GM12878 (cell line): Measurements from ENCODE around the gene PLP2. TPM values are rescaled to one million over a fixed set of nuclear protein-coding genes. Genes with fewer than 3 reads are reported as not detected.

Experiments used
- ATAC-seq: fragments of 200-7000 bp; cut with Tn5 transposase; 3 replicates; pipeline ENCODE4 v1.9.1; 2020; ENCODE audit warnings: mild to moderate bottlenecking, moderate library complexity
- BruUV-seq: library from RNA; stranded (reverse); fragments of 400-500 nt; replicated peaks from 2 replicates; lab custom pipeline; 2021; lab: Mats Ljungman, UMichigan
- CTCF ChIA-PET: fragments of 300-600 bp; sonication (Branson Sonifier 250); formaldehyde crosslinking; extraction: SDS; loops from one replicate; lab custom pipeline; 2021; ENCODE audit warnings: inconsistent platforms; lab: Yijun Ruan, JAX
- POLR2A ChIA-PET: fragments of 350-600 bp; formaldehyde crosslinking; extraction: SDS; loops from one replicate; lab custom pipeline; 2021; ENCODE audit warnings: inconsistent platforms; lab: Charles Lee
- RAD21 ChIA-PET: fragments of 300-600 bp; sonication (Branson Sonifier 250); formaldehyde crosslinking; loops from one replicate; lab custom pipeline; 2023; ENCODE audit warnings: antibody characterized with exemption; ENCODE audit not compliant: unreplicated experiment; lab: Charles Lee
- SMC1A ChIA-PET: fragments of 300-600 bp; sonication (Branson Sonifier 250); formaldehyde crosslinking; loops from one replicate; lab custom pipeline; 2023; ENCODE audit not compliant: unreplicated experiment, uncharacterized antibody; lab: Charles Lee
- DNase-seq: peaks from one replicate; pipeline ENCODE4 v3.0.0-alpha.2; 2011; ENCODE audit warnings: low read depth, low spot score
- FAIRE-seq: peaks from 3 replicates; lab custom pipeline; 2011; peaks lifted over from hg19 to GRCh38; lab: Jason Lieb, UNC
- H2AFZ ChIP-seq: 2 replicates; pipeline ENCODE4 v1.6.0; 2011; ENCODE audit warnings: low read depth, low read length, control low read depth; ENCODE audit not compliant: control insufficient read depth
- H3K27ac ChIP-seq: 2 replicates; pipeline ENCODE4 v1.5.1; 2011; ENCODE audit warnings: control low read depth; ENCODE audit not compliant: control insufficient read depth, insufficient read depth
- H3K27me3 ChIP-seq, 2 experiments: replicated peaks in 1 of 2; 2 replicates each; pipeline versions ENCODE4 v1.6.0 to v1.6.1; 2011; ENCODE audit warnings: low read length in 1 of 2; ENCODE audit not compliant: control insufficient read depth in 2 of 2, insufficient read depth in 2 of 2
- H3K36me3 ChIP-seq, 2 experiments: 2 replicates each; pipeline ENCODE4 v1.5.1; 2011; ENCODE audit warnings: low read length in 1 of 2; ENCODE audit not compliant: control insufficient read depth in 2 of 2, insufficient read depth in 2 of 2
- H3K4me1 ChIP-seq: 2 replicates; pipeline ENCODE4 v1.6.1; 2011; ENCODE audit warnings: mild to moderate bottlenecking, low read length, moderate library complexity, mixed read lengths; ENCODE audit not compliant: control insufficient read depth, insufficient read depth
- H3K4me2 ChIP-seq: 2 replicates; pipeline ENCODE4 v1.6.0; 2011; ENCODE audit warnings: control low read depth; ENCODE audit not compliant: control insufficient read depth, insufficient read depth
- H3K4me3 ChIP-seq: fragments of 200-600 bp; sonication (generic); 2 replicates; pipeline ENCODE4 v1.5.1; 2016
- H3K79me2 ChIP-seq: 2 replicates; pipeline ENCODE4 v1.6.0; 2011; ENCODE audit warnings: low read length; ENCODE audit not compliant: control insufficient read depth, insufficient read depth
- H3K9ac ChIP-seq: 2 replicates; pipeline ENCODE4 v1.8.0; 2011; ENCODE audit warnings: low read length, control low read depth, mixed read lengths; ENCODE audit not compliant: control insufficient read depth, insufficient read depth
- H3K9me3 ChIP-seq: replicated peaks from 3 replicates; pipeline ENCODE4 v1.5.1; 2011; ENCODE audit warnings: mild to moderate bottlenecking, low read length; ENCODE audit not compliant: control insufficient read depth, insufficient read depth
- H4K20me1 ChIP-seq: 2 replicates; pipeline ENCODE4 v1.6.0; 2011; ENCODE audit not compliant: control insufficient read depth, insufficient read depth
- ATF3 ChIP-seq: IDR thresholded peaks from 2 replicates; pipeline ENCODE4 v1.6.1; 2011; ENCODE audit warnings: low read depth, mild to moderate bottlenecking, low read length, moderate library complexity, borderline replicate concordance; ENCODE audit errors: extremely low read depth
- CUX1 ChIP-seq: IDR thresholded peaks from 2 replicates; pipeline ENCODE4 v1.6.1; 2012; ENCODE audit warnings: improper control_type of control experiment, low read depth, low read length; ENCODE audit not compliant: insufficient replicate concordance
- ETV6 ChIP-seq, 2 experiments: fragments of 450-650 bp in 1 of 2; IDR thresholded peaks in 1 of 2; conservative IDR thresholded peaks in 1 of 2; 2 replicates each; pipeline ENCODE4 v1.6.1; 2014; ENCODE audit warnings: antibody characterized with exemption in 1 of 2, borderline replicate concordance in 1 of 2, low read depth in 1 of 2, mild to moderate bottlenecking in 1 of 2, moderate library complexity in 1 of 2
- EZH2 ChIP-seq: IDR thresholded peaks from 2 replicates; pipeline ENCODE4 v1.6.1; 2012; ENCODE audit warnings: low read depth, mild to moderate bottlenecking, control low read depth, inconsistent platforms, low read length, borderline replicate concordance; ENCODE audit not compliant: control insufficient read depth
- HSF1 ChIP-seq: fragments of 150-350 bp; IDR thresholded peaks from 2 replicates; pipeline ENCODE4 v1.6.1; 2014; ENCODE audit warnings: mild to moderate bottlenecking, low read depth, low read length
- IKZF2 ChIP-seq, 2 experiments: fragments of 450-650 bp; IDR thresholded peaks; 2 replicates each; pipeline ENCODE4 v1.6.1; 2017; ENCODE audit warnings: mild to moderate bottlenecking in 2 of 2, moderate library complexity in 2 of 2
- NR2C2 ChIP-seq: IDR thresholded peaks from 2 replicates; pipeline ENCODE4 v1.6.1; 2011; ENCODE audit warnings: borderline replicate concordance, low read depth; ENCODE audit not compliant: control insufficient read depth, insufficient read length
- RFX5 ChIP-seq: IDR thresholded peaks from 2 replicates; pipeline ENCODE4 v1.6.1; 2011; ENCODE audit warnings: low read depth, low read length, improper control_type of control experiment
- SMAD1 ChIP-seq: fragments of 450-650 bp; IDR thresholded peaks from 2 replicates; pipeline ENCODE4 v1.6.1; 2018; ENCODE audit warnings: mild to moderate bottlenecking, low read depth; ENCODE audit not compliant: partially characterized antibody
- TCF3 ChIP-seq: IDR thresholded peaks from 2 replicates; pipeline ENCODE4 v1.6.1; 2012; ENCODE audit warnings: low read depth, mild to moderate bottlenecking, low read length, borderline replicate concordance; ENCODE audit not compliant: insufficient read depth
- YBX1 ChIP-seq: fragments of 450-650 bp; IDR thresholded peaks from 2 replicates; pipeline ENCODE4 v1.6.1; 2016; ENCODE audit warnings: antibody characterized with exemption
- ZNF622 ChIP-seq: fragments of 450-650 bp; IDR thresholded peaks from 2 replicates; pipeline ENCODE4 v1.6.1; 2017; ENCODE audit warnings: mild to moderate bottlenecking, inconsistent platforms
- WGBS: methylation state at CpG from one replicate; pipeline ENCODE4 v1.1.6; 2016; ENCODE audit warnings: low lambda C conversion rate; ENCODE audit not compliant: insufficient replicate concordance, insufficient coverage; ENCODE audit errors: missing lambda C conversion rate; 5-methylcytosine and 5-hydroxymethylcytosine counted together
- in situ Hi-C: fragments of 300-500 bp; cut with MboI; formaldehyde crosslinking; loops from 9 replicates; pipeline ENCODE4 v1.14.3; 2018; ENCODE audit warnings: mixed read lengths
- intact Hi-C: fragments of 100-400 bp; cut with micrococcal nuclease; formaldehyde crosslinking; loops from one replicate; pipeline ENCODE4 v1.14.2; 2022; ENCODE audit not compliant: unreplicated experiment
- polyA plus RNA-seq, 11 experiments: library from polyadenylated mRNA; depleted of rRNA in 4 of 11; unstranded in 6 of 11; stranded (reverse) in 5 of 11; fragments of >200 nt; fragmentation: Nextera tagmentation in 4 of 11; fragmentation: Illumina TruSeq in 1 of 11; extraction: Ambion mirVana in 4 of 11; extraction: Trizol in 1 of 11; gene quantifications; 1 replicate in 1 of 11; 2 replicates in 10 of 11; pipeline versions ENCODE4 v1.2.1 to v1.2.3, GENCODE V29; 2011 to 2016; ENCODE audit warnings: inconsistent platforms in 2 of 11, missing spikeins in 2 of 11, low read depth in 1 of 11
- total RNA-seq, 4 experiments: library from RNA; depleted of rRNA in 3 of 4; stranded (reverse); fragments of >200 nt in 3 of 4; fragmentation: Illumina TruSeq in 1 of 4; extraction: Trizol in 1 of 4; gene quantifications; 2 replicates each; pipeline versions ENCODE4 v1.2.1 to v1.2.3, GENCODE V29; 2013 to 2021

The PLP2 gene
- total and polyA plus RNA-seq, 10 of the 15 experiments (the other 5 are each of a cell fraction or from before 2014, with no cell fraction given), result 56.6 to 177 (median 99.3) TPM

DNA sequence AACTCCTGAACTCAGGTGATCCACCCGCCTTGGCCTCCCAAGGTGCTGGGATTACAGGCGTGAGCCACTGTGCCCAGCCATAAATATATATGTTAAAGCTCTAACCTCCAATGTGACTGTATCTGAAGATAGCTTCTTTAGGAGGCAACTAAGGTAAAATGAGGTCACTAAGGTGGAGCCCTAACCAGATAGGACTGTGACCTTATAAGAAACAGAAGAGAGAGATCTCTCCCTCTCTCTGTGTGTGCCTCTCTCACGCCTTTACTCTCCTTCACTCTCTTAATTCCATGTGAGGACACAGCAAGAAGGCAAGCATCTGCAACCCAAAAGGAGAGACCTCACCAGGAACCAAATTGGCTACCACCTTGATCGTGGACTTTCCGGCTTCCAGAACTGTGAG lies 10.1 kb upstream of the PLP2 start (continued):
- no peak for TF ChIP-seq CUX1

DNA sequence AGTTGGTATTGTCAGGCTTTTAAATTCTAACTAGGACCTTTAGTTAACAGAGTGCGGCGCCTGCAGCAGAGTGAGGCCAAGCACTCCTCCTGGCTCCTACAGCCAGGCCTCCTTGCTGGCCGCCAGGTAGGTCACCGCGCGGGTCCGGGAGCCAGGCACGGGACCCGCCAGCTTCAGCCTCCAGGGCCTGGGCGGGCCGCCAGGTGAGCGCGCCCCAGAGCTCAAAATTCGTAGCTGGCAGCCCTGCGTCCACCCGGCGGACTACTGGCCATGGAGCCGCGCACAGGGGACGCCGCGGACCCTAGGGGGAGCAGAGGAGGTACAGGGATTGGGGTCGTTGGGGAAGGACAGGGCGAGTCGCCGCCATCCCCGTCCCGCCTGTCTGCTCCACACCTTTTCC lies 9.1 kb upstream of the PLP2 start, which contains the start of gene MAGIX:
Gene MAGIX (plus strand): TSS at position 139 of the 400 bp plus-strand sequence. CDS start 132 bp downstream, at position 271.
- CTCF ChIA-PET, result interaction anchor here (1.5 kb wide), 1 partner anchor 17 kb away, joined by 5 read pairs; no protein-coding TSS in a partner anchor
- ATAC-seq, result no peak

More for the DNA sequence above, 9.1 kb upstream of the PLP2 start, which contains the start of gene MAGIX:
- TF ChIP-seq IKZF2 (IDR thresholded peaks at IDR 0.05) (no peak), RFX5 (no peak), ZNF622 (no peak), ETV6 (conservative IDR thresholded peaks at IDR 0.05 in 1 of 2, IDR thresholded peaks at IDR 0.05 in 1 of 2; ENCODE audit: borderline replicate concordance in 1 of 2, low read depth in 1 of 2) (no peak), YBX1 (no peak), ATF3 (no peak), TCF3 (no peak), HSF1 (no peak), SMAD1 (no peak), EZH2 (no peak), NR2C2 (no peak)
- BruUV-seq, result no TSS peak
- no peaks in the 10 kb centered on the region for H4K20me1 ChIP-seq
- intact Hi-C loops (no loop called here), in situ Hi-C loops (no loop called here)
- no peak within 1 kb of the TSS; the same call in 1 of the 2 replicates for H3K4me3 ChIP-seq
- SMC1A ChIA-PET, result no interaction called here
- 89% methylated on average over 26 of the region's 28 CpGs for WGBS
- POLR2A ChIA-PET, result no interaction called here
- no peak for FAIRE-seq
- no peaks in the 10 kb centered on the region for H3K79me2 ChIP-seq
- H3K4me1 ChIP-seq, result no peaks in the 10 kb centered on the region; the same call in 1 of the 2 replicates
- H3K27ac ChIP-seq, result no peak within 1 kb of the TSS
- no peaks in the 10 kb centered on the region; the same call in 2 of the 3 replicates for H3K9me3 ChIP-seq
- H3K36me3 ChIP-seq, result no peaks in the 10 kb centered on the region
- H3K4me2 ChIP-seq, result 0 out of 2 replicates have a peak within 1 kb of the TSS, but pooled peaks have one; percentile 11
- H3K9ac ChIP-seq, result no peak within 1 kb of the TSS; the same call in 1 of the 2 replicates
- DNase-seq, result no peak
- H3K27me3 ChIP-seq, result no peaks in the 10 kb centered on the region
- RAD21 ChIA-PET, result no interaction called here
- peak within 1 kb of the TSS; percentile 9 for H2AFZ ChIP-seq
